Endothelial cell of hepatic sinusoid (primary cell): Measurements from ENCODE around the gene CDC14B.

Source experiments
- in situ Hi-C: cut with HindIII; loops from 2 replicates; pipeline ENCODE4 v1.10.0; 2017; ENCODE audit warnings: low sequenced_read_pairs

The CDC14B gene

DNA sequence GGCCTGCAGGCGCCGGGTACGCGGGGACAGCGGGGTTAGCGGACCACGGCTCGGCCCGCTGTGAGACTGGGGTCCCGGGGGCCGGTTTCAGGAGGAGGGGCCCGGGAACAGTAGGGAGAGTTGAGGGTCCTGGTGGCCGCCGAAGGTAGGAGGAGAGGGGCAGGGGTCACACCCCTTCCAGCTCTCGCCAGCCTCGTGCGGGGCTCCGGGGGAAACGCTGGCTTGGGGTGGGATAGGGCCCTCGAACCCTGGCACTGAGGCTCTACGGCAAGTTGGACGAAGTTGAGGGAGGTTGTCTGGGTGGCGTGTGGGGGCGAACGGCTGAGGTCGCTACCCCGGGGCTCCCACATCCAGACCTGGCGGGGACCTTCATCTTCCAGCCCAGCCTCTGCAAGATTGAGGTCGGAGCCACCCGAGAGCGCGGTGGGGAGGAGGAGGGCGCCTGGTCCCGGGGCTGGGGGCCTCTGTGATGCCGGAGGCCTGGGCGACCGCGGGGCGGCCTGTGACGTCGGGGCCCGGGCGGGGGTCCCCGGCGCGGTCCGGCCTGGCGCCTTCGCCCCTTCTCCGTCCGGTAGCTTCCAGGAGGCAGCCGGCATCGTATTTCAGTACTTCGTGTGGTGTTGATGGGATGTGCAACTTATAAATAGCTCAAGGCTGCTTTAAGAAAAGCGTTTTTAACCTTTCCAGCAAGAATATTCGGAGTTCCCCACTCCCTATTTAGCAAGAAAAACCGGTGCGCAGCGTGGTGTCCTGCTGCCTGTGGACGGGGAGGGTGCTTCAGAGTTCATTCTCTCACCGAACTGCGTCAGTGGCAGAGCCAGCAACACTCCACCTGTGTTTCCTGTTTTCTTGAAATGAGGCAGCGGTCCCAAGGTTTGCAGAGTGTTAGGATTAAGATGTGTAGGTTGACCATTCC is 168.8 kb downstream of the CDC14B start:
- in situ Hi-C loops, result no loop called here
